ENCODE data around the gene SYNE2.
"Not testable (repeated sequence)": the region's sequence is repeated elsewhere in the genome, so short reads cannot be mapped to it uniquely, and the experiment has no call there.

SYNE2 gene

GRCh38 chr14:64196056-64196455 lies 343.3 kb downstream of the SYNE2 start:
- no peak for DNase-seq (ENCODE audit: low spot score)

GRCh38 chr14:64196814-64197411 lies 344.1 kb downstream of the SYNE2 start:
- DNase-seq (ENCODE audit: low spot score), result no peak

- DNase-seq (ENCODE audit: low spot score), result no peak
These were observed 345.2 kb downstream of the SYNE2 start for GRCh38 chr14:64197996-64198395.

- no peak for DNase-seq (ENCODE audit: low spot score)
These were observed 345.7 kb downstream of the SYNE2 start for GRCh38 chr14:64198486-64198885.

- no peak for DNase-seq (ENCODE audit: low spot score)
These were observed 347.4 kb downstream of the SYNE2 start for GRCh38 chr14:64200170-64200569.

- no peak for DNase-seq (ENCODE audit: low spot score)
These were observed 348.5 kb downstream of the SYNE2 start for GRCh38 chr14:64201296-64201695.

GRCh38 chr14:64201921-64202545 lies 349.2 kb downstream of the SYNE2 start:
- no peak for DNase-seq (ENCODE audit: low spot score)

- DNase-seq (ENCODE audit: low spot score), result no peak
These were observed 349.9 kb downstream of the SYNE2 start for GRCh38 chr14:64202716-64203115.

GRCh38 chr14:64203366-64204006 lies 350.7 kb downstream of the SYNE2 start:
- no peak for DNase-seq (ENCODE audit: low spot score)

- no peak for DNase-seq (ENCODE audit: low spot score)
These were observed 355.5 kb downstream of the SYNE2 start for GRCh38 chr14:64208261-64208660.

GRCh38 chr14:64208981-64209380 lies 356.2 kb downstream of the SYNE2 start:
- no peak for DNase-seq (ENCODE audit: low spot score)

GRCh38 chr14:64209444-64210131 lies 356.8 kb downstream of the SYNE2 start:
- no peak for DNase-seq (ENCODE audit: low spot score)

GRCh38 chr14:64210216-64210615 lies 357.4 kb downstream of the SYNE2 start:
- DNase-seq (ENCODE audit: low spot score), result no peak

- DNase-seq (ENCODE audit: low spot score), result not testable (repeated sequence)
These were observed 358.1 kb downstream of the SYNE2 start for GRCh38 chr14:64210912-64211311.

- no peak for DNase-seq (ENCODE audit: low spot score)
These were observed 359.9 kb downstream of the SYNE2 start for GRCh38 chr14:64212666-64213065.

- DNase-seq (ENCODE audit: low spot score), result no peak
These were observed 360.3 kb downstream of the SYNE2 start for GRCh38 chr14:64213086-64213485.

GRCh38 chr14:64213853-64214570 lies 361.2 kb downstream of the SYNE2 start:
- no peak for DNase-seq (ENCODE audit: low spot score)

- no peak for DNase-seq (ENCODE audit: low spot score)
These were observed 362.5 kb downstream of the SYNE2 start for GRCh38 chr14:64215274-64215673.

GRCh38 chr14:64215978-64216377 lies 363.2 kb downstream of the SYNE2 start:
- no peak for DNase-seq (ENCODE audit: low spot score)

GRCh38 chr14:64217308-64217707 lies 364.5 kb downstream of the SYNE2 start:
- DNase-seq (ENCODE audit: low spot score), result no peak

- no peak for DNase-seq (ENCODE audit: low spot score)
These were observed 365.0 kb downstream of the SYNE2 start for GRCh38 chr14:64217834-64218233.
